Vagina (tissue), 2 donors: ENCODE data around the gene CERCAM.

ENCODE experiments used
- CTCF ChIP-seq, 3 experiments: fragments of 450-650 bp in 2 of 3; fragments of 200-600 bp in 1 of 3; sonication (generic) in 1 of 3; IDR thresholded peaks; one replicate each; pipeline ENCODE4 v1.5.1; 2017 to 2019; ENCODE audit warnings: antibody characterized with exemption in 3 of 3, mild to moderate bottlenecking in 2 of 3, moderate library complexity in 2 of 3
- POLR2A ChIP-seq, 2 donors: fragments of 450-650 bp; IDR thresholded peaks; one replicate each; pipeline ENCODE4 v1.6.1; 2017; ENCODE audit warnings: antibody characterized with exemption in 2 of 2, mild to moderate bottlenecking in 2 of 2, moderate library complexity in 2 of 2

- no peak for TF ChIP-seq CTCF (IDR thresholded peaks at IDR 0.05)
- no peak for TF ChIP-seq POLR2A (IDR thresholded peaks at IDR 0.05)
Observed at GRCh38 chr9:128371630-128372117, 49.0 kb upstream of the CERCAM start.
